ENCODE measurements around the gene TMEM215.

GRCh38 chr9:32741706-32742105, 41.6 kb upstream of the TMEM215 start:
- TF ChIP-seq CTCF (IDR thresholded peaks at IDR 0.05; ENCODE audit: extremely low read depth in 1 of 2, insufficient read depth in 1 of 2, low read depth in 1 of 2, low read length in 2 of 2), result no peak
- TF ChIP-seq POLR2A (IDR thresholded peaks at IDR 0.05; ENCODE audit: low read depth, low read length), result no peak
- TF ChIP-seq MAX (IDR thresholded peaks at IDR 0.05; ENCODE audit: insufficient read depth, insufficient read length), result no peak
- no peak for TF ChIP-seq EZH2 (IDR thresholded peaks at IDR 0.05; ENCODE audit: borderline replicate concordance, low read depth, low read length, severe bottlenecking)

Measured in endothelial cell of umbilical vein (primary cell).